ENCODE results near the gene ZNF234. TPM values are rescaled to one million over a fixed set of nuclear protein-coding genes. Genes with fewer than 3 reads are reported as not detected.

The ZNF234 gene
- total and polyA plus RNA-seq, 2 of the 8 experiments (the other 6 are each of a cell fraction or from before 2014, with no cell fraction given): 1.9 to 12.3 TPM

DNA sequence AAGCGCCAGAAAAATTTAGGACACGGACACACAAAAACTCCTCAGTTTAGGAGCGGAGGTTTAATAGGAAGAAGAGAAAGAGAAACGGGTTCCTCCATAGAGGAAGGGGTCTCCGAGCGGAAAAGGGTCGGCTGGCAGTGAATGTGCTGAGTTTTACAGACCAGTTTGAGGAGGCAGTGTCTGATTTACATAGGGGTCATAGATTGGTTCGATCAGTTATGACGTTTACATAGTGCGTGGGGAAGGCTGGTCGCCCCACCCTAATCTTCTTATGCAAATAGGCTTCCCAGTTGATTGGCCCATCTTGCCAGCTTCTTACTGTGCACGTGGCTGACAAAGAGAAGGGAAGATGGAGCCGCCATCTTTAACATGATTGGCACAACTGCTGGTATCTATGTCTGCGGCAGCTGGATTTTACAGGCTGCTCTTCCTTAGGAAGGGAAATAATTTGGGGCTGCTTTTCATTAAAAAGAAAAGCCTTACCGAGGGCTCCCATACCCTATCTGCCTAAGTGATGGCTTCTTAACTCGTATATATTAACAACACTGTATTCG is 29.4 kb upstream of the ZNF234 start (continued):
- TF ChIP-seq TCF12 (IDR thresholded peaks at IDR 0.05; ENCODE audit: low read depth, low read length): no peak
- TF ChIP-seq RAD21 (IDR thresholded peaks at IDR 0.05 in 1 of 2, conservative IDR thresholded peaks at IDR 0.05 in 1 of 2; ENCODE audit: low read depth in 2 of 2, low read length in 2 of 2): no peak
- TF ChIP-seq FOSL1 (IDR thresholded peaks at IDR 0.05; ENCODE audit: insufficient read depth, low read depth, low read length): no peak
- no peak for TF ChIP-seq ATF2 (IDR thresholded peaks at IDR 0.05; ENCODE audit: low read length)
